Activated CD8-positive, alpha-beta memory T cell treated with anti-CD3 and anti-CD28 coated beads, Interleukin-2, amount 50 U/mL, for 24 hours (primary cell): ENCODE data around the gene MAGI1.
"Not testable (repeated sequence)": the region's sequence is repeated elsewhere in the genome, so short reads cannot be mapped to it uniquely, and the experiment has no call there.

Experiments used
- DNase-seq: peaks from one replicate; pipeline ENCODE4 v3.0.0-alpha.2; 2020; ENCODE audit errors: extremely low read depth

Gene MAGI1

GRCh38 chr3:65565744-65566143, 473.0 kb downstream of the MAGI1 start:
- DNase-seq: not testable (repeated sequence)

DNA sequence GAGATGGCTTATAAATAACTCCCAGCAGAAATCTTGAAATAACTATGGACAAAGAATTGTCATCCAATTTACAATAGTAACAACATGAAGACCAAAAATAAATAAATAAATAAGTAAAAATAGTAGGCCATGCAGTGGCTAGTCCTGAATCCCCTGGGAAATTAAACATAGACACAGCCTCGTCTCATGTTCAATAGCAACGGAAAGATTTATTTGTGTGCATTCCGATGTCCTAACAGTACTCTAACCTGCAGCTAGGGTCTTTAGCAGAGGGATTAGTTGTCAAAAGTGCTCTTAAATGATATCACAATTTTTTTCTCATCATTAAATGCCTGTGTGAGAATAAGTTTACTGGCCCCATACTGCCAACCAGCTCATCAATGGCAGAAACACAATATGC, 474.2 kb downstream of the MAGI1 start:
- no peak for DNase-seq

DNA sequence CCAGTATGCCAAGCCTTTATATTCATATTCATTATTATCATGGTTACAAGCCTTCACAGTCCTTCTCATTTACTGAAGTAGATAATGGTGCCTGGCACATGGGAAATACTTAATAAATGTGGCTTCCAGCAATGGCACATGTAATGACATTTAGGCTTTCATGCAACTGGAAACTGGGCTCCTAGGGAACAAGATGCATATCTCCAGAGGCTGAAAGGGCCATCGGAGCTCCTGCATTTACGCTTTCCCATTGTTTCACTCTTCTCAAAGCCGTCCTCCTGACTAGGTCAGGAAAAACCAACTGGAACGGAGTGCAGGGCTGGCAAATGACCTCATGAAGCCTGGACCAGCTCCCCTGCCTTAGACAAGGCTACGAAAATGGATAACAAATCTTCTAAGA, 474.9 kb downstream of the MAGI1 start:
- no peak for DNase-seq

- no peak for DNase-seq
Observed at GRCh38 chr3:65562447-65562846, 476.3 kb downstream of the MAGI1 start.

DNA sequence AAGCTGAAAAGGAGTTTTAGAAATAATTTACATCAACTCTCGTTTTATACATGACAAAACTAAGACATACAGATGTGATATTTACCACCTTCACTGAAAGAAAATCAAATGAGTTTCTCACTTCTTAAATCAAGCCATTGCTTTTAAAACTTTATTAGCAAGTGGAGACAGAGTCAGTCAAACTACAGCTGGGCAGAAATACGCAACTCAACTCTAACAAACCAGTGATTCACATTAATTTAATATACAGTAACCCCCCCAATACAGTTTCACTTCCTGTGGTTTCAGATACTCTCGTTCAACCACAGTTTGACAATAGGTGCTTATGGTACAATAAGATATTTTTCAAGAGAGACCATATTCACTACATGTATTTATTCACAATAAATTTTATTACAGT, 477.1 kb downstream of the MAGI1 start:
- no peak for DNase-seq

- no peak for DNase-seq
Observed at GRCh38 chr3:65560901-65561300, 477.8 kb downstream of the MAGI1 start.

DNA sequence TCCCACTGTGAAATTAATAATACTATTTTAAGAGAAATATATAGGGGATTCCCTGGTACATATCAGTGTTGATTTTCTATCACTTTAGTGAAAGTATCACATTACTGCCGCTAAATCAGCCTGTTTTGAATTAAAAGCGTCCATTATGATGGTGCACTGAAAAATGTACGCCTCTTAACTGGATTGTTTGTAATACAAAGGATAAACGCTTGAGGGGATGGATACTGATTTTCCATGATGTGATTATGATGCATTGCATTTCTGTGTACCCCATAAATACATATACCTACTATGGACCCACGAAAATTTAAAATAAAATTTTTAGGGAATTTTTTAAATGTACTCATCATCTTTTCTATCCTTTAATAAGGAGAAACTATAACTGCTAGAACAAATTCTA, 478.6 kb downstream of the MAGI1 start:
- no peak for DNase-seq

- no peak for DNase-seq
Observed at GRCh38 chr3:65559643-65560042, 479.1 kb downstream of the MAGI1 start.

DNA sequence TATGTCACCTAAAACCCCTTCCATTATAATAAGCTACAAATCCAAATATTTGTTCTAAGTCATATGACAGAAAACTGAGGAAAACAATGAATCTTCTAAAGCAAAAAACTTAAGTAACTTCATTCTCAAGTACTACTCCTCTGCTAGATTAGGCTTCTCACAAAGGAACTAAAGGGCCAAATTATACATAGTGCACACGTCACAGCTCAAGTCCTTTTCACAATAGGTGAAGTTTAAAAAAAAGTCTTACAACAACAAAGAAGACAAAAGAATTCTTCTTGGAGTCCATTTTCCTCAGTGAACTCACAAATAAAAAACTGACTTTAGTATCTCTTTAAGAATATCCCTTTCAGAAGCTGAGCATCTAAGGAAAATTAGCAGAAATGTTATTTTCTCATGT, 479.9 kb downstream of the MAGI1 start:
- no peak for DNase-seq

DNA sequence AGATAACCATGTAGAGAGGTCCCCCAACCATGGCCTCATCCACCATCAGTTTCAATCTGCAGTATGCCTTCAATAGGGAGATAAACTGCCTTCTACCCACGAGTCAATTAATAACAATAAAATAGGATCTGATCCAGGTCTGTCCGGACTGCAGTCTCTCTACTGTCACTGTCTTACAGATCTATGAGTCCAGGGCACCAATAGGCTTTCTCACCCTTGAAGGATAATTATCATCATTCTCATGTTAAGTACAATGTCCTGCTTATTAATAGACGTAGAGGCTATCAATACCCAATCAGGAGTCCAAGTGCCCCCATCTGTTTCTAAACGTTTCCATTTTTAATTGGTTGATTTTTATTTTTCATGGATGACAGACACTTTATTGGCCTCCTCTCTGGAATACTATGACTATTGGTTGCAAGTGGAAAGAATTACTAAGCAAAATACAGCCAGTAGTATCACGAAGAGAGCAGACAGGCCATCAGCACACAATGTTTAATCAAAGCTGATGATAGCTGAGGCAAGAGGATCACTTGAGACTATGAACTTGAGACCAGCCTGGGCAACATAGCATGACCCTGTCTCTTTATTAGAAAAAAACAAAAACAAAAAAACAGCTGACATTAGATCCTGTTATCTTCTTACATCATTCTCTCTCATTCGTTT, 480.7 kb downstream of the MAGI1 start:
- no peak for DNase-seq

- DNase-seq: no peak
Observed at GRCh38 chr3:65556934-65557577, 481.7 kb downstream of the MAGI1 start.

DNA sequence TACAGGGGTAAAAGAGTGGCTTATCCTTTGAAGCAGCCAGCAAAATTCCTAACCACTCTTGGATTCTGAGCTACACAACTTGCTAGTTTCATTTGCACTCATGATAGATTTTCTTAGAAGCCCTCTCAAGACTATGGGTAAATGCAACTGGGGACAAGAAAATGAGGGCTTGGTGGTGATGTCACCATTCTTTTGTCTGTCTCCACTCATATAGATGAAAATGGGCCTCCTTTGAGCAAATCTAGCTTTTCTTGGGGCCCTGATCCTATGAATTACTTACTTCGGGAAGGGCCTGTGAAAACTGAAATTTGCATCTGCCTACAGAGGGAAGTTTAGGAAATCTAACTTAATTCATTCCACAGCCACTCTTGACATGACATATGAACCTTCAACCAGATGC, 486.3 kb downstream of the MAGI1 start:
- DNase-seq: no peak

GRCh38 chr3:65551945-65552344, 486.8 kb downstream of the MAGI1 start:
- DNase-seq: no peak

- DNase-seq: no peak
Observed at GRCh38 chr3:65550137-65550536, 488.6 kb downstream of the MAGI1 start.

DNA sequence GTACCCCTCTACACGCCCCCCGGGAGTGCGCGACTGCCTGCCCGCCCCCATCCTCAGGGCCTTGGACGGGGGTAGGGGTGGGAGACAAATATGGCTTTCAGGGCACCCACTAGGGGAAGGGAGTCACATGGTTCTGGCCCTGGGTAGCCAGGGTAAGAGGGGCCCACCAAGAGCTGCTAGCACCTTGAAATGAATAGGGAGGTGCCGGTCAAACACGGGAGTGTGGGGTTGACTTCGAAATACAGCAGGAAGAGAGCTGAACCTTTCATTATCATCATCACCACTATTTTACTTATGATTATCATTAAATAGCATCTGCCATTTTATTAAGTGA, 489.1 kb downstream of the MAGI1 start:
- no peak for DNase-seq

DNA sequence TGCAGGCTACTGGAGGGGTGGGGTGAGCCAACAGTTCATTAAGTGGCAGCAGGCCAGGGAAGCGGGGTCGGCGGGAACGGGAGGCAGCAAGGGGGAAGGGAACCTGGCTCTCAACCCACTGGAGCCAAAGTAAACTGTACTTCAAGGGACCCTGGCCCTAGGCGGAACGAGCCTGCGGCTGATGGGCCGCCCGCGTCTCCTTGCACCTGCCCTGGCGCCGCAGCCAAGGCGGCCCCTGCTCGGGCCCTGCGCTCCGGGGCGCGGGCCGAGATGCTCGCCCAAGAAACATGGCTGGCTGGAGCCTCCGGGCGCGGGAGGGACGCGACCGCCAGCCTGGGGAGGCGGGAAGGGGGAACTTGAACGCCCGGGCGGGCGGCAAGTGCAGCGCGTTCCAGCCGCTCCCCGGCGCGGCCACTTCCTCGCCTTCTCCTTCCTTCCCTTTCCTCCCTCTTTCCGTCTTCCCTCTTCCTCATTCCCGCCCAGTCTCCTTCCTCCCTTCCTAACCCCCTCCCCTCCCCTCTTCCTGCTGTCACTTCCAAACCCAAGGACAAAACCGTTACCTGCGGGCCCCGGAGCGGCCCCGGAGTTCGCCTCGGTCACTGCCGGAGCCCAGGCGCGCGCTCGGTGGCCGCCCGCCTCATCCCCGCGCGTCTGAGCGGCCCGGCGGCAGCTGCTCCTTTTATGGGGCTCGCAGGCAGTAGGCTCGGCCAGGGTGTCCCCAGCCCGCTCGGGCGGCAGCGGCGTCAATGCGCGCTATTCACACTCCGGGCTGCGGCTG, 489.7 kb downstream of the MAGI1 start:
- no peak for DNase-seq

DNA sequence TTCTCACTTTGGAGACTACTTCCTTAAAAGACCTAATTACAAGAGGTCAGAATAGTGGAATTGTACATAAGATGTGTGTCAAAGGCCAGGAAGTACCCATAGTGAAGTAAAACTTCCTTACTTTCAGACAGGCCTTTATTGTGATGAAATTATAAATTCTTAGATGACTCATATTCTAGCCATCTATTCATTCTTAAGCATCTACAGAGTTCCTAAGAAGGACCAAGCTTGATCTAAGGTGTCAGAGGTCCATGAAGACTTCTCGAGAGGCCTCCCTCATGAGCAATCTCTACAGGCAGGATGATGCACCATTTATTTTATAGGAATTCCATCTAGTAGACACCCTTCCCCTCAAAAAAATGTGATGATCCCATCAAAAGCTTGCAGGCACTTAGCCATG, 493.3 kb downstream of the MAGI1 start:
- no peak for DNase-seq

DNA sequence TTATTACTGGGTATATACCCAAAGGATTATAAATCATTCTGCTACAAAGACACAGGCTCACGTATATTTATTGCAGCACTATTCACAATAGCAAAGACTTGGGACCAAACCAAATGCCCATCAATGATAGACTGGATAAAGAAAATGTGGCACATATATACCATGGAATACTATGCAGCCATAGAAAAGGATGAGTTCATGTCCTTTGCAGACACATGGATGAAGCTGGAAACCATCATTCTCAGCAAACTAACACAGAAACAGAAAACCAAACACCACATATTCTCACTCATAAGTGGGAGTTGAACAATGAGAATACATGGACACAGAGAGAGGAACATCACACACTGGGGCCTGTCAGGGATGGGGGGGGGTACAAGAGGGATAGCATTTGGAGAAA, 495.3 kb downstream of the MAGI1 start:
- not testable (repeated sequence) for DNase-seq

DNA sequence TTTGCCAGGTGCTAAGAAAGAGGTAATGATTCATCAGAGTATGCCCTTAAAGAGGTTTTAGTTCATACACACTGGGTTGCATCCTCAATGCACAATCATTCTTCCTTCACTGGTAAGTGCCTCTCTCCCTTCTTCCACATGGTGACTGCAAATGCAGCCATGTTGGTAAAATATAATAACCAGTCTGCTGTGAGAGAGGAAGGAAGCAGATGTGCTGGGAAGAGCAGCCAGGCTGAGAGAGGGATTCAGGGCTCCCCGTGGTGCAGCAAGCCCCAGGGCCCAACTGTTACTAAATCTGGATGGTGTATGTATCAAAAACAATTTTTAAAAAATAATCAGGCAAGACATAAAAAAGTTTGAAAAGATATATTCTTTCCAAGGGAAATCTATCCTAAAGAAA, 498.1 kb downstream of the MAGI1 start:
- DNase-seq: no peak

DNA sequence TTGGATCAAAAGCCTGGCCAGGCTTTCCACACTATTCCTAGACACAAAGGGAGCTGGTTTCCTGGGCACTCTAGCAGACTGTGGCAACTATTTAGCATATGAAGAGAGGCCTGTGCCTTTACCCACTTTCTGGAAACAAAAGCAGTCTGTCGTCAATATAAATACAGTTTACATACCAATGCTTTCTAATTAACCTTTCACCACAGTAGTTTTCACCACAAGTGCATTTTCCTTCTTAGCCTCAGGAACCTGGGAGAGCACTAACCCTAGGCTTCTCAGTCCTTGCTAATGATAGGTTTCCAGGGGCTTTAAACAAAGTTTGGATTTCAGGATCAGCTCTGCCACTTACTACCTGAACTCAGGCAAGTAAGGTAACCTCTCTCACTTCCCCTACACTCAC, 499.1 kb downstream of the MAGI1 start:
- no peak for DNase-seq

GRCh38 chr3:65538101-65538500, 500.6 kb downstream of the MAGI1 start:
- no peak for DNase-seq

DNA sequence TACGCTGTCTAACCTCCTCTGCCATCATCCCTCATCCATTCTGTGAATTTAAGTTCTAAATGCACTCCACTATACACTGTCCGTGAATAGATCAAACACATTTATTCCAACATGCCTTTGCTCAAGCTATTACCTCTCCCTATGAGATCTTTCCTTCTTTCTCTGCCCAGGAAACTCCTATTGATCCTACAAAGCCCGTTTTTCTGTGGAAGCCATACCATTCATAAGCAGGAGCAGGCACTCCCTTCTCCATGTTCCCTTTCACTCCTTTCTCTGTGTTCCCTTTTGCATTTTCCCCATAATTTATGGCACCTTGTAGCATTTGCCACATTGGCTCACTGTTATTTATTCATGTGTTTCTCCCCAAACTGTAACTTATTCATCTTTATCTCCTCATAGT, 501.6 kb downstream of the MAGI1 start:
- no peak for DNase-seq

GRCh38 chr3:65535260-65535659, 503.5 kb downstream of the MAGI1 start:
- no peak for DNase-seq
